SJSA1 (cell line): ENCODE data around the gene ACSL6. TPM values are rescaled to one million over a fixed set of nuclear protein-coding genes. Genes with fewer than 3 reads are reported as not detected.

Source experiments
- DNase-seq, 2 experiments: peaks; one replicate each; pipeline ENCODE4 v3.0.0-alpha.2; 2015 to 2020; ENCODE audit warnings: low spot score in 2 of 2, low read depth in 1 of 2
- H3K27ac ChIP-seq: fragments of 250-450 bp; sonication (Bioruptor Pico); 2 replicates; pipeline ENCODE4 v1.5.1; 2020; ENCODE audit warnings: mild to moderate bottlenecking, moderate library complexity
- H3K27me3 ChIP-seq: fragments of 250-450 bp; sonication (Bioruptor Pico); replicated peaks from 2 replicates; pipeline ENCODE4 v1.5.1; 2020; ENCODE audit warnings: mild to moderate bottlenecking, moderate library complexity
- H3K36me3 ChIP-seq: fragments of 250-450 bp; sonication (Bioruptor Pico); 2 replicates; pipeline ENCODE4 v1.5.1; 2020; ENCODE audit warnings: mild to moderate bottlenecking
- H3K4me1 ChIP-seq: fragments of 250-450 bp; sonication (Bioruptor Pico); replicated peaks from 2 replicates; pipeline ENCODE4 v1.6.1; 2021; ENCODE audit warnings: mild to moderate bottlenecking
- H3K4me3 ChIP-seq: fragments of 250-450 bp; sonication (Bioruptor Pico); 2 replicates; pipeline ENCODE4 v1.5.1; 2020; ENCODE audit warnings: mild to moderate bottlenecking
- H3K9me3 ChIP-seq: fragments of 250-450 bp; sonication (Bioruptor Pico); replicated peaks from 2 replicates; pipeline ENCODE4 v1.5.1; 2020; ENCODE audit warnings: mild to moderate bottlenecking
- total RNA-seq: library from RNA; depleted of rRNA; stranded (reverse); fragments of >200 nt; shearing (Covaris generic); gene quantifications from 2 replicates; pipeline ENCODE4 v1.2.3, GENCODE V29; 2014

The ACSL6 gene
- total RNA-seq, 1 experiment from 2014 or later: 0.03 TPM

GRCh38 chr5:132006331-132007120, 4.9 kb downstream of the ACSL6 start:
- Histone ChIP-seq H3K4me1 (peaks cover 5% of the 10 kb centered on the region; the same call in 1 of the 2 replicates), H3K9me3 (no peaks in the 10 kb centered on the region), H3K27ac (no peak overlapping the region), H3K4me3 (no peak overlapping the region), H3K36me3 (no peaks in the 10 kb centered on the region), H3K27me3 (peaks cover 23% of the 10 kb centered on the region)
- DNase-seq: no peak

- Histone ChIP-seq H3K36me3 (no peaks in the 10 kb centered on the region), H3K27me3 (peaks cover 14% of the 10 kb centered on the region), H3K4me3 (no peak overlapping the region), H3K27ac (no peak overlapping the region), H3K9me3 (no peaks in the 10 kb centered on the region), H3K4me1 (no peaks in the 10 kb centered on the region)
- no peak for DNase-seq
Observed at GRCh38 chr5:132005591-132005990, 5.9 kb downstream of the ACSL6 start.

GRCh38 chr5:132003982-132004381, 7.5 kb downstream of the ACSL6 start:
- H3K36me3 ChIP-seq: no peaks in the 10 kb centered on the region
- H3K4me1 ChIP-seq: no peaks in the 10 kb centered on the region
- H3K27ac ChIP-seq: no peak overlapping the region
- no peaks in the 10 kb centered on the region for H3K27me3 ChIP-seq
- no peak for DNase-seq
- no peak overlapping the region for H3K4me3 ChIP-seq
- no peaks in the 10 kb centered on the region for H3K9me3 ChIP-seq

GRCh38 chr5:132003170-132003744, 8.2 kb downstream of the ACSL6 start:
- H3K4me1 ChIP-seq: no peaks in the 10 kb centered on the region
- H3K9me3 ChIP-seq: no peaks in the 10 kb centered on the region
- no peak overlapping the region for H3K27ac ChIP-seq
- H3K27me3 ChIP-seq: no peaks in the 10 kb centered on the region
- H3K36me3 ChIP-seq: no peaks in the 10 kb centered on the region
- no peak overlapping the region for H3K4me3 ChIP-seq
- DNase-seq: no peak

- no peaks in the 10 kb centered on the region for H3K27me3 ChIP-seq
- H3K9me3 ChIP-seq: no peaks in the 10 kb centered on the region
- H3K27ac ChIP-seq: no peak overlapping the region
- no peaks in the 10 kb centered on the region for H3K4me1 ChIP-seq
- no peak for DNase-seq
- H3K36me3 ChIP-seq: no peaks in the 10 kb centered on the region
- H3K4me3 ChIP-seq: no peak overlapping the region
Observed at GRCh38 chr5:132002757-132003156, 8.7 kb downstream of the ACSL6 start.

GRCh38 chr5:132001647-132002561, 9.6 kb downstream of the ACSL6 start:
- Histone ChIP-seq H3K4me3 (no peak overlapping the region), H3K27ac (no peak overlapping the region), H3K4me1 (no peaks in the 10 kb centered on the region), H3K27me3 (no peaks in the 10 kb centered on the region), H3K36me3 (no peaks in the 10 kb centered on the region), H3K9me3 (no peaks in the 10 kb centered on the region)
- no peak for DNase-seq

- Histone ChIP-seq H3K27me3 (no peaks in the 10 kb centered on the region), H3K4me3 (no peak overlapping the region), H3K9me3 (no peaks in the 10 kb centered on the region), H3K27ac (no peak overlapping the region), H3K36me3 (no peaks in the 10 kb centered on the region), H3K4me1 (no peaks in the 10 kb centered on the region)
- no peak for DNase-seq
Observed at GRCh38 chr5:132000677-132001453, 10.6 kb downstream of the ACSL6 start.

- Histone ChIP-seq H3K4me3 (no peak overlapping the region), H3K27me3 (no peaks in the 10 kb centered on the region)
Observed at GRCh38 chr5:132000241-132000490, 11.3 kb downstream of the ACSL6 start.

GRCh38 chr5:131999441-132000240, 11.8 kb downstream of the ACSL6 start:
- peaks cover 5% of the 10 kb centered on the region; the same call in 1 of the 2 replicates for H3K9me3 ChIP-seq
- H3K27ac ChIP-seq: no peak overlapping the region
- H3K4me1 ChIP-seq: no peaks in the 10 kb centered on the region
- H3K4me3 ChIP-seq: no peak overlapping the region
- H3K36me3 ChIP-seq: no peaks in the 10 kb centered on the region
- no peaks in the 10 kb centered on the region for H3K27me3 ChIP-seq
- no peak for DNase-seq

More at GRCh38 chr5:132000241-132000490, 11.3 kb downstream of the ACSL6 start:
- Histone ChIP-seq H3K4me1 (no peaks in the 10 kb centered on the region), H3K9me3 (peaks cover 5% of the 10 kb centered on the region; the same call in 1 of the 2 replicates), H3K27ac (no peak overlapping the region), H3K36me3 (no peaks in the 10 kb centered on the region)
- no peak for DNase-seq

- DNase-seq: no peak
- H3K4me1 ChIP-seq: no peaks in the 10 kb centered on the region
- no peaks in the 10 kb centered on the region for H3K36me3 ChIP-seq
- no peak overlapping the region for H3K4me3 ChIP-seq
- no peaks in the 10 kb centered on the region for H3K27me3 ChIP-seq
- H3K27ac ChIP-seq: no peak overlapping the region
- H3K9me3 ChIP-seq: peaks cover 5% of the 10 kb centered on the region; the same call in 1 of the 2 replicates
Observed at GRCh38 chr5:131999041-131999440, 12.4 kb downstream of the ACSL6 start.

GRCh38 chr5:131998431-131999040, 12.9 kb downstream of the ACSL6 start:
- Histone ChIP-seq H3K27ac (no peak overlapping the region), H3K9me3 (peaks cover 5% of the 10 kb centered on the region; the same call in 1 of the 2 replicates), H3K36me3 (no peaks in the 10 kb centered on the region), H3K4me1 (no peaks in the 10 kb centered on the region), H3K4me3 (no peak overlapping the region), H3K27me3 (no peaks in the 10 kb centered on the region)
- no peak for DNase-seq

- DNase-seq: no peak
- no peak overlapping the region for H3K4me3 ChIP-seq
- H3K36me3 ChIP-seq: no peaks in the 10 kb centered on the region
- H3K27me3 ChIP-seq: no peaks in the 10 kb centered on the region
- peaks cover 5% of the 10 kb centered on the region; the same call in 1 of the 2 replicates for H3K9me3 ChIP-seq
- no peaks in the 10 kb centered on the region for H3K4me1 ChIP-seq
- no peak overlapping the region for H3K27ac ChIP-seq
Observed at GRCh38 chr5:131997727-131998117, 13.7 kb downstream of the ACSL6 start.
